ENCODE results near the gene ASPDH. TPM values are rescaled to one million over a fixed set of nuclear protein-coding genes. Genes with fewer than 3 reads are reported as not detected.

Gene ASPDH
- total and polyA plus RNA-seq, 2 donors, result 0.50 to 0.57 TPM

- Histone ChIP-seq H3K4me1 (ENCODE audit: control insufficient read depth in 2 of 2, insufficient read depth in 2 of 2, low read length in 2 of 2) (peaks cover 3 to 8% of the 10 kb centered on the region in 2 donors), H3K4me3 (ENCODE audit: low read length in 2 of 2) (no peak overlapping the region), H3K27me3 (ENCODE audit: control insufficient read depth in 2 of 2, insufficient read depth in 1 of 2, low read length in 1 of 2) (peaks cover 0 to 5% of the 10 kb centered on the region in 2 donors), H3K27ac (ENCODE audit: low read depth in 1 of 2, low read length in 1 of 2) (no peak overlapping the region), H3K36me3 (ENCODE audit: control insufficient read depth in 2 of 2, insufficient read depth in 2 of 2, low read length in 1 of 2) (peaks cover 0 to 4% of the 10 kb centered on the region in 2 donors), H3K9me3 (ENCODE audit: control insufficient read depth in 2 of 2, insufficient read depth in 1 of 2, low read length in 1 of 2) (no peaks in the 10 kb centered on the region)
- DNase-seq (ENCODE audit: low read depth in 6 of 9, low spot score in 9 of 9), result no peak
- 97% methylated on average over 30 of the region's 30 CpGs for WGBS
These were observed 7.7 kb downstream of the ASPDH start for GRCh38 chr19:50505856-50506611.

- Histone ChIP-seq H3K9me3 (ENCODE audit: control insufficient read depth in 2 of 2, insufficient read depth in 1 of 2, low read length in 1 of 2) (no peaks in the 10 kb centered on the region), H3K4me3 (ENCODE audit: low read length in 2 of 2) (no peak overlapping the region), H3K27ac (ENCODE audit: low read depth in 1 of 2, low read length in 1 of 2) (no peak overlapping the region), H3K4me1 (ENCODE audit: control insufficient read depth in 2 of 2, insufficient read depth in 2 of 2, low read length in 2 of 2) (no peaks in the 10 kb centered on the region), H3K27me3 (ENCODE audit: control insufficient read depth in 2 of 2, insufficient read depth in 1 of 2, low read length in 1 of 2) (peaks cover 0 to 31% of the 10 kb centered on the region in 2 donors), H3K36me3 (ENCODE audit: control insufficient read depth in 2 of 2, insufficient read depth in 2 of 2, low read length in 1 of 2) (no peaks in the 10 kb centered on the region)
- DNase-seq (ENCODE audit: low read depth in 6 of 9, low spot score in 9 of 9), result no peak
- 94% methylated on average over 25 of the region's 25 CpGs for WGBS
These were observed 11.9 kb downstream of the ASPDH start for GRCh38 chr19:50501568-50502475.

GRCh38 chr19:50501186-50501567 lies 12.5 kb downstream of the ASPDH start:
- DNase-seq (ENCODE audit: low read depth in 6 of 9, low spot score in 9 of 9), result no peak
- WGBS, result 94% methylated on average over 12 of the region's 12 CpGs

GRCh38 chr19:50500753-50501151 lies 13.0 kb downstream of the ASPDH start:
- Histone ChIP-seq H3K4me3 (ENCODE audit: low read length in 2 of 2) (no peak overlapping the region), H3K4me1 (ENCODE audit: control insufficient read depth in 2 of 2, insufficient read depth in 2 of 2, low read length in 2 of 2) (no peaks in the 10 kb centered on the region), H3K27ac (ENCODE audit: low read depth in 1 of 2, low read length in 1 of 2) (no peak overlapping the region), H3K9me3 (ENCODE audit: control insufficient read depth in 2 of 2, insufficient read depth in 1 of 2, low read length in 1 of 2) (no peaks in the 10 kb centered on the region), H3K36me3 (ENCODE audit: control insufficient read depth in 2 of 2, insufficient read depth in 2 of 2, low read length in 1 of 2) (no peaks in the 10 kb centered on the region), H3K27me3 (ENCODE audit: control insufficient read depth in 2 of 2, insufficient read depth in 1 of 2, low read length in 1 of 2) (peaks cover 0 to 33% of the 10 kb centered on the region in 2 donors)
- WGBS, result 84% methylated on average over 10 of the region's 10 CpGs
- DNase-seq (ENCODE audit: low read depth in 6 of 9, low spot score in 9 of 9), result no peak

More at GRCh38 chr19:50501186-50501567, 12.5 kb downstream of the ASPDH start:
- Histone ChIP-seq H3K27ac (ENCODE audit: low read depth in 1 of 2, low read length in 1 of 2) (no peak overlapping the region), H3K4me1 (ENCODE audit: control insufficient read depth in 2 of 2, insufficient read depth in 2 of 2, low read length in 2 of 2) (no peaks in the 10 kb centered on the region), H3K9me3 (ENCODE audit: control insufficient read depth in 2 of 2, insufficient read depth in 1 of 2, low read length in 1 of 2) (no peaks in the 10 kb centered on the region), H3K27me3 (ENCODE audit: control insufficient read depth in 2 of 2, insufficient read depth in 1 of 2, low read length in 1 of 2) (peaks cover 0 to 33% of the 10 kb centered on the region in 2 donors), H3K36me3 (ENCODE audit: control insufficient read depth in 2 of 2, insufficient read depth in 2 of 2, low read length in 1 of 2) (no peaks in the 10 kb centered on the region), H3K4me3 (ENCODE audit: low read length in 2 of 2) (no peak overlapping the region)

GRCh38 chr19:50500060-50500752 lies 13.5 kb downstream of the ASPDH start:
- no peaks in the 10 kb centered on the region for H3K36me3 ChIP-seq (ENCODE audit: control insufficient read depth in 2 of 2, insufficient read depth in 2 of 2, low read length in 1 of 2)
- DNase-seq (ENCODE audit: low read depth in 6 of 9, low spot score in 9 of 9), result peak in 1 of 9 donors; percentile 11
- H3K27me3 ChIP-seq (ENCODE audit: control insufficient read depth in 2 of 2, insufficient read depth in 1 of 2, low read length in 1 of 2), result peaks cover 0 to 33% of the 10 kb centered on the region in 2 donors
- no peak overlapping the region for H3K4me3 ChIP-seq (ENCODE audit: low read length in 2 of 2)
- no peaks in the 10 kb centered on the region for H3K9me3 ChIP-seq (ENCODE audit: control insufficient read depth in 2 of 2, insufficient read depth in 1 of 2, low read length in 1 of 2)
- no peaks in the 10 kb centered on the region for H3K4me1 ChIP-seq (ENCODE audit: control insufficient read depth in 2 of 2, insufficient read depth in 2 of 2, low read length in 2 of 2)
- no peak overlapping the region for H3K27ac ChIP-seq (ENCODE audit: low read depth in 1 of 2, low read length in 1 of 2)
- WGBS, result 90% methylated on average over 27 of the region's 27 CpGs

GRCh38 chr19:50498219-50499056 lies 15.3 kb downstream of the ASPDH start:
- 90% methylated on average over 11 of the region's 11 CpGs for WGBS
- Histone ChIP-seq H3K27ac (ENCODE audit: low read depth in 1 of 2, low read length in 1 of 2) (no peak overlapping the region), H3K9me3 (ENCODE audit: control insufficient read depth in 2 of 2, insufficient read depth in 1 of 2, low read length in 1 of 2) (no peaks in the 10 kb centered on the region), H3K36me3 (ENCODE audit: control insufficient read depth in 2 of 2, insufficient read depth in 2 of 2, low read length in 1 of 2) (no peaks in the 10 kb centered on the region), H3K4me3 (ENCODE audit: low read length in 2 of 2) (no peak overlapping the region), H3K27me3 (ENCODE audit: control insufficient read depth in 2 of 2, insufficient read depth in 1 of 2, low read length in 1 of 2) (peaks cover 0 to 34% of the 10 kb centered on the region in 2 donors), H3K4me1 (ENCODE audit: control insufficient read depth in 2 of 2, insufficient read depth in 2 of 2, low read length in 2 of 2) (no peaks in the 10 kb centered on the region)
- no peak for DNase-seq (ENCODE audit: low read depth in 6 of 9, low spot score in 9 of 9)

- Histone ChIP-seq H3K4me3 (ENCODE audit: low read length in 2 of 2) (no peak overlapping the region), H3K27ac (ENCODE audit: low read depth in 1 of 2, low read length in 1 of 2) (no peak overlapping the region), H3K4me1 (ENCODE audit: control insufficient read depth in 2 of 2, insufficient read depth in 2 of 2, low read length in 2 of 2) (no peaks in the 10 kb centered on the region), H3K36me3 (ENCODE audit: control insufficient read depth in 2 of 2, insufficient read depth in 2 of 2, low read length in 1 of 2) (no peaks in the 10 kb centered on the region), H3K9me3 (ENCODE audit: control insufficient read depth in 2 of 2, insufficient read depth in 1 of 2, low read length in 1 of 2) (no peaks in the 10 kb centered on the region), H3K27me3 (ENCODE audit: control insufficient read depth in 2 of 2, insufficient read depth in 1 of 2, low read length in 1 of 2) (peaks cover 0 to 44% of the 10 kb centered on the region in 2 donors)
- DNase-seq (ENCODE audit: low read depth in 6 of 9, low spot score in 9 of 9), result no peak
- 94% methylated on average over 8 of the region's 8 CpGs for WGBS
These were observed 16.7 kb downstream of the ASPDH start for GRCh38 chr19:50497022-50497405.

- Histone ChIP-seq H3K4me1 (ENCODE audit: control insufficient read depth in 2 of 2, insufficient read depth in 2 of 2, low read length in 2 of 2) (no peaks in the 10 kb centered on the region), H3K4me3 (ENCODE audit: low read length in 2 of 2) (no peak overlapping the region), H3K36me3 (ENCODE audit: control insufficient read depth in 2 of 2, insufficient read depth in 2 of 2, low read length in 1 of 2) (no peaks in the 10 kb centered on the region), H3K9me3 (ENCODE audit: control insufficient read depth in 2 of 2, insufficient read depth in 1 of 2, low read length in 1 of 2) (no peaks in the 10 kb centered on the region), H3K27ac (ENCODE audit: low read depth in 1 of 2, low read length in 1 of 2) (no peak overlapping the region), H3K27me3 (ENCODE audit: control insufficient read depth in 2 of 2, insufficient read depth in 1 of 2, low read length in 1 of 2) (peaks cover 0 to 49% of the 10 kb centered on the region in 2 donors)
- no peak for DNase-seq (ENCODE audit: low read depth in 6 of 9, low spot score in 9 of 9)
- 93% methylated on average over 30 of the region's 30 CpGs for WGBS
These were observed 17.3 kb downstream of the ASPDH start for GRCh38 chr19:50496189-50497021.
